WTC11 (cell line): ENCODE results near the gene LCE1A. TPM values are rescaled to one million over a fixed set of nuclear protein-coding genes. Genes with fewer than 3 reads are reported as not detected.

Source experiments
- ATAC-seq: fragments of 200-7000 bp; cut with Tn5 transposase; 2 replicates; pipeline ENCODE4 v1.10.0; 2021; ENCODE audit warnings: mild to moderate bottlenecking, moderate library complexity
- CTCF ChIA-PET: fragments of 300-600 bp; sonication (Branson Sonifier 250); formaldehyde crosslinking; loops from one replicate; lab custom pipeline; 2021; ENCODE audit warnings: antibody characterized with exemption; lab: Charles Lee
- POLR2A ChIA-PET: fragments of 350-600 bp; sonication (Branson Sonifier 250); formaldehyde crosslinking; loops from one replicate; lab custom pipeline; 2021; ENCODE audit warnings: antibody characterized with exemption; lab: Charles Lee
- DNase-seq: peaks from one replicate; pipeline ENCODE4 v3.0.0; 2021; ENCODE audit warnings: low spot score
- H3K27ac Mint-ChIP-seq: 2 replicates; pipeline ENCODE4 v1.8.0; 2021; ENCODE audit warnings: mixed read lengths
- H3K27me3 Mint-ChIP-seq: 2 replicates; pipeline ENCODE4 v1.8.0; 2021; ENCODE audit warnings: low read depth, mild to moderate bottlenecking, moderate library complexity, mixed read lengths
- H3K36me3 Mint-ChIP-seq: 2 replicates; pipeline ENCODE4 v1.8.0; 2021; ENCODE audit warnings: mixed read lengths
- H3K4me1 Mint-ChIP-seq: 2 replicates; pipeline ENCODE4 v1.8.0; 2022; ENCODE audit warnings: mixed read lengths
- H3K4me3 Mint-ChIP-seq: 2 replicates; pipeline ENCODE4 v1.8.0; 2021; ENCODE audit warnings: mild to moderate bottlenecking, moderate library complexity, mixed read lengths
- H3K9me3 Mint-ChIP-seq: 2 replicates; pipeline ENCODE4 v1.8.0; 2021; ENCODE audit warnings: mixed read lengths
- CREB1 ChIP-seq: sonication (generic); formaldehyde crosslinking; IDR thresholded peaks from 2 replicates; pipeline ENCODE4 v1.8.0; 2023; ENCODE audit warnings: mild to moderate bottlenecking, missing genetic modification reagents
- EMX1 ChIP-seq: fragments of 250-450 bp; sonication (Bioruptor Pico); IDR thresholded peaks from 2 replicates; pipeline ENCODE4 v1.8.0; 2021; ENCODE audit warnings: mild to moderate bottlenecking
- ESRRA ChIP-seq: sonication (generic); formaldehyde crosslinking; IDR thresholded peaks from 2 replicates; pipeline ENCODE4 v1.8.1; 2022; ENCODE audit warnings: mild to moderate bottlenecking, missing genetic modification reagents, borderline replicate concordance
- HMGA2 ChIP-seq: fragments of 250-450 bp; sonication (Bioruptor Pico); IDR thresholded peaks from 2 replicates; pipeline ENCODE4 v1.4.0; 2021; ENCODE audit warnings: mild to moderate bottlenecking, moderate library complexity
- MAX ChIP-seq: sonication (generic); formaldehyde crosslinking; IDR thresholded peaks from 2 replicates; pipeline ENCODE4 v1.8.0; 2022; ENCODE audit warnings: mild to moderate bottlenecking, missing genetic modification reagents
- MLX ChIP-seq: sonication (generic); formaldehyde crosslinking; IDR thresholded peaks from 2 replicates; pipeline ENCODE4 v1.8.1; 2023; ENCODE audit warnings: mild to moderate bottlenecking, missing genetic modification reagents, moderate library complexity
- NFATC4 ChIP-seq: fragments of 250-450 bp; sonication (Bioruptor Pico); IDR thresholded peaks from 2 replicates; pipeline ENCODE4 v1.9.0; 2021; ENCODE audit warnings: mild to moderate bottlenecking
- NFE2L1 ChIP-seq: sonication (generic); formaldehyde crosslinking; IDR thresholded peaks from 2 replicates; pipeline ENCODE4 v1.8.1; 2023; ENCODE audit warnings: missing genetic modification reagents
- NR2C2 ChIP-seq: sonication (generic); formaldehyde crosslinking; IDR thresholded peaks from 2 replicates; pipeline ENCODE4 v1.8.0; 2022; ENCODE audit warnings: mild to moderate bottlenecking, missing genetic modification reagents
- SMAD3 ChIP-seq: sonication (generic); formaldehyde crosslinking; IDR thresholded peaks from 2 replicates; pipeline ENCODE4 v1.8.0; 2022; ENCODE audit warnings: missing genetic modification reagents, mild to moderate bottlenecking, borderline replicate concordance
- TP53 ChIP-seq: sonication (generic); formaldehyde crosslinking; IDR thresholded peaks from 2 replicates; pipeline ENCODE4 v1.8.1; 2023; ENCODE audit warnings: mild to moderate bottlenecking, missing genetic modification reagents
- ZNF423 ChIP-seq: fragments of 250-450 bp; sonication (Bioruptor Pico); IDR thresholded peaks from 2 replicates; pipeline ENCODE4 v2.1.2; 2022; ENCODE audit warnings: mild to moderate bottlenecking, moderate library complexity
- total RNA-seq: library from RNA; stranded (reverse); gene quantifications from 3 replicates; pipeline ENCODE4 v1.2.3, GENCODE V29; 2021
- TF ChIP-seq, protein P1 (sequence below): fragments of 200-600 bp; IDR thresholded peaks from 2 replicates; pipeline ENCODE4 v1.8.0; 2022; ENCODE audit warnings: antibody characterized with exemption
- TF ChIP-seq, protein P2 (sequence below): sonication (generic); formaldehyde crosslinking; IDR thresholded peaks from 2 replicates; pipeline ENCODE4 v1.8.1; 2022; ENCODE audit warnings: mild to moderate bottlenecking, missing genetic modification reagents, moderate library complexity, borderline replicate concordance
- TF ChIP-seq, protein P3 (sequence below): sonication (generic); formaldehyde crosslinking; conservative IDR thresholded peaks from 2 replicates; pipeline ENCODE4 v1.8.1; 2022; ENCODE audit warnings: mild to moderate bottlenecking, missing genetic modification reagents
- TF ChIP-seq, protein P4 (sequence below): sonication (generic); formaldehyde crosslinking; conservative IDR thresholded peaks from 2 replicates; pipeline ENCODE4 v1.8.1; 2023; ENCODE audit warnings: mild to moderate bottlenecking, low read depth, missing genetic modification reagents, moderate library complexity

The LCE1A gene
- total RNA-seq, 1 experiment from 2014 or later, result not detected

GRCh38 chr1:152864443-152864842 lies 37.2 kb downstream of the LCE1A start:
- DNase-seq (no peak), ATAC-seq (no peak)
- Mint-ChIP-seq H3K4me1 (no peaks in the 10 kb centered on the region), H3K4me3 (no peak overlapping the region), H3K27me3 (peaks cover 10% of the 10 kb centered on the region; the same call in 1 of the 2 replicates), H3K27ac (no peak overlapping the region), H3K9me3 (peaks cover 42% of the 10 kb centered on the region), H3K36me3 (peaks cover 28% of the 10 kb centered on the region)
- no peak for TF ChIP-seq TP53 (CRISPR knock-in tag)
- TF ChIP-seq, protein P1, sequence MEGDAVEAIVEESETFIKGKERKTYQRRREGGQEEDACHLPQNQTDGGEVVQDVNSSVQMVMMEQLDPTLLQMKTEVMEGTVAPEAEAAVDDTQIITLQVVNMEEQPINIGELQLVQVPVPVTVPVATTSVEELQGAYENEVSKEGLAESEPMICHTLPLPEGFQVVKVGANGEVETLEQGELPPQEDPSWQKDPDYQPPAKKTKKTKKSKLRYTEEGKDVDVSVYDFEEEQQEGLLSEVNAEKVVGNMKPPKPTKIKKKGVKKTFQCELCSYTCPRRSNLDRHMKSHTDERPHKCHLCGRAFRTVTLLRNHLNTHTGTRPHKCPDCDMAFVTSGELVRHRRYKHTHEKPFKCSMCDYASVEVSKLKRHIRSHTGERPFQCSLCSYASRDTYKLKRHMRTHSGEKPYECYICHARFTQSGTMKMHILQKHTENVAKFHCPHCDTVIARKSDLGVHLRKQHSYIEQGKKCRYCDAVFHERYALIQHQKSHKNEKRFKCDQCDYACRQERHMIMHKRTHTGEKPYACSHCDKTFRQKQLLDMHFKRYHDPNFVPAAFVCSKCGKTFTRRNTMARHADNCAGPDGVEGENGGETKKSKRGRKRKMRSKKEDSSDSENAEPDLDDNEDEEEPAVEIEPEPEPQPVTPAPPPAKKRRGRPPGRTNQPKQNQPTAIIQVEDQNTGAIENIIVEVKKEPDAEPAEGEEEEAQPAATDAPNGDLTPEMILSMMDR, result no peak
- TF ChIP-seq, protein P2, sequence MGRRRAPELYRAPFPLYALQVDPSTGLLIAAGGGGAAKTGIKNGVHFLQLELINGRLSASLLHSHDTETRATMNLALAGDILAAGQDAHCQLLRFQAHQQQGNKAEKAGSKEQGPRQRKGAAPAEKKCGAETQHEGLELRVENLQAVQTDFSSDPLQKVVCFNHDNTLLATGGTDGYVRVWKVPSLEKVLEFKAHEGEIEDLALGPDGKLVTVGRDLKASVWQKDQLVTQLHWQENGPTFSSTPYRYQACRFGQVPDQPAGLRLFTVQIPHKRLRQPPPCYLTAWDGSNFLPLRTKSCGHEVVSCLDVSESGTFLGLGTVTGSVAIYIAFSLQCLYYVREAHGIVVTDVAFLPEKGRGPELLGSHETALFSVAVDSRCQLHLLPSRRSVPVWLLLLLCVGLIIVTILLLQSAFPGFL (CRISPR knock-in tag), result no peak
- no peak for TF ChIP-seq SMAD3 (CRISPR knock-in tag)
- no peak for TF ChIP-seq NFATC4 (CRISPR knock-in tag)
- no peak for TF ChIP-seq MLX (CRISPR knock-in tag)
- TF ChIP-seq NFE2L1, result no peak
- TF ChIP-seq, protein P3, sequence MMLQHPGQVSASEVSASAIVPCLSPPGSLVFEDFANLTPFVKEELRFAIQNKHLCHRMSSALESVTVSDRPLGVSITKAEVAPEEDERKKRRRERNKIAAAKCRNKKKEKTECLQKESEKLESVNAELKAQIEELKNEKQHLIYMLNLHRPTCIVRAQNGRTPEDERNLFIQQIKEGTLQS (CRISPR knock-in tag), result no peak
- TF ChIP-seq NR2C2 (CRISPR knock-in tag), result no peak
- no peak for TF ChIP-seq ZNF423
- no peak for TF ChIP-seq HMGA2 (CRISPR knock-in tag)
- CTCF ChIA-PET, result interaction anchor here (1.2 kb wide), 1 partner anchor 14 kb away, joined by 5 read pairs; the partner anchor contains the start of gene SMCP
- POLR2A ChIA-PET, result no interaction called here

- peaks cover 23% of the 10 kb centered on the region for H3K9me3 Mint-ChIP-seq
- no peak overlapping the region for H3K27ac Mint-ChIP-seq
- ATAC-seq, result no peak
- DNase-seq, result no peak
- TF ChIP-seq ESRRA (CRISPR knock-in tag) (no peak), EMX1 (CRISPR knock-in tag) (no peak), NR2C2 (CRISPR knock-in tag) (no peak), SMAD3 (CRISPR knock-in tag) (no peak), CREB1 (CRISPR knock-in tag) (no peak), HMGA2 (CRISPR knock-in tag) (no peak), MAX (CRISPR knock-in tag) (no peak)
- TF ChIP-seq, protein P4, sequence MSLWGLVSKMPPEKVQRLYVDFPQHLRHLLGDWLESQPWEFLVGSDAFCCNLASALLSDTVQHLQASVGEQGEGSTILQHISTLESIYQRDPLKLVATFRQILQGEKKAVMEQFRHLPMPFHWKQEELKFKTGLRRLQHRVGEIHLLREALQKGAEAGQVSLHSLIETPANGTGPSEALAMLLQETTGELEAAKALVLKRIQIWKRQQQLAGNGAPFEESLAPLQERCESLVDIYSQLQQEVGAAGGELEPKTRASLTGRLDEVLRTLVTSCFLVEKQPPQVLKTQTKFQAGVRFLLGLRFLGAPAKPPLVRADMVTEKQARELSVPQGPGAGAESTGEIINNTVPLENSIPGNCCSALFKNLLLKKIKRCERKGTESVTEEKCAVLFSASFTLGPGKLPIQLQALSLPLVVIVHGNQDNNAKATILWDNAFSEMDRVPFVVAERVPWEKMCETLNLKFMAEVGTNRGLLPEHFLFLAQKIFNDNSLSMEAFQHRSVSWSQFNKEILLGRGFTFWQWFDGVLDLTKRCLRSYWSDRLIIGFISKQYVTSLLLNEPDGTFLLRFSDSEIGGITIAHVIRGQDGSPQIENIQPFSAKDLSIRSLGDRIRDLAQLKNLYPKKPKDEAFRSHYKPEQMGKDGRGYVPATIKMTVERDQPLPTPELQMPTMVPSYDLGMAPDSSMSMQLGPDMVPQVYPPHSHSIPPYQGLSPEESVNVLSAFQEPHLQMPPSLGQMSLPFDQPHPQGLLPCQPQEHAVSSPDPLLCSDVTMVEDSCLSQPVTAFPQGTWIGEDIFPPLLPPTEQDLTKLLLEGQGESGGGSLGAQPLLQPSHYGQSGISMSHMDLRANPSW (CRISPR knock-in tag), result no peak
- H3K36me3 Mint-ChIP-seq, result peaks cover 11% of the 10 kb centered on the region
- peaks cover 4% of the 10 kb centered on the region for H3K27me3 Mint-ChIP-seq
- CTCF ChIA-PET, result no interaction called here
- POLR2A ChIA-PET, result no interaction called here
- H3K4me1 Mint-ChIP-seq, result no peaks in the 10 kb centered on the region
- H3K4me3 Mint-ChIP-seq, result no peak overlapping the region
Observed at GRCh38 chr1:152866321-152866720, 39.0 kb downstream of the LCE1A start.
